WTC11 (cell line): ENCODE measurements around the gene ING5. TPM values are rescaled to one million over a fixed set of nuclear protein-coding genes. Genes with fewer than 3 reads are reported as not detected.

ENCODE experiments used
- ATAC-seq: fragments of 200-7000 bp; cut with Tn5 transposase; 2 replicates; pipeline ENCODE4 v1.10.0; 2021; ENCODE audit warnings: mild to moderate bottlenecking, moderate library complexity
- CTCF ChIA-PET: fragments of 300-600 bp; sonication (Branson Sonifier 250); formaldehyde crosslinking; loops from one replicate; lab custom pipeline; 2021; ENCODE audit warnings: antibody characterized with exemption; lab: Charles Lee
- POLR2A ChIA-PET: fragments of 350-600 bp; sonication (Branson Sonifier 250); formaldehyde crosslinking; loops from one replicate; lab custom pipeline; 2021; ENCODE audit warnings: antibody characterized with exemption; lab: Charles Lee
- DNase-seq: peaks from one replicate; pipeline ENCODE4 v3.0.0; 2021; ENCODE audit warnings: low spot score
- H3K27ac Mint-ChIP-seq: 2 replicates; pipeline ENCODE4 v1.8.0; 2021; ENCODE audit warnings: mixed read lengths
- H3K27me3 Mint-ChIP-seq: 2 replicates; pipeline ENCODE4 v1.8.0; 2021; ENCODE audit warnings: low read depth, mild to moderate bottlenecking, moderate library complexity, mixed read lengths
- H3K36me3 Mint-ChIP-seq: 2 replicates; pipeline ENCODE4 v1.8.0; 2021; ENCODE audit warnings: mixed read lengths
- H3K4me1 Mint-ChIP-seq: 2 replicates; pipeline ENCODE4 v1.8.0; 2022; ENCODE audit warnings: mixed read lengths
- H3K4me3 Mint-ChIP-seq: 2 replicates; pipeline ENCODE4 v1.8.0; 2021; ENCODE audit warnings: mild to moderate bottlenecking, moderate library complexity, mixed read lengths
- H3K9me3 Mint-ChIP-seq: 2 replicates; pipeline ENCODE4 v1.8.0; 2021; ENCODE audit warnings: mixed read lengths
- CREM ChIP-seq: sonication (generic); formaldehyde crosslinking; IDR thresholded peaks from 2 replicates; pipeline ENCODE4 v1.8.1; 2022; ENCODE audit warnings: mild to moderate bottlenecking, missing genetic modification reagents, moderate library complexity
- ELF4 ChIP-seq: sonication (generic); formaldehyde crosslinking; IDR thresholded peaks from 2 replicates; pipeline ENCODE4 v1.8.1; 2022; ENCODE audit warnings: low read depth, mild to moderate bottlenecking, moderate library complexity, missing genetic modification reagents
- ERG ChIP-seq: fragments of 250-450 bp; sonication (Bioruptor Pico); IDR thresholded peaks from 2 replicates; pipeline ENCODE4 v1.8.0; 2021; ENCODE audit warnings: mild to moderate bottlenecking
- FOXK1 ChIP-seq: sonication (generic); formaldehyde crosslinking; IDR thresholded peaks from 2 replicates; pipeline ENCODE4 v1.8.0; 2022; ENCODE audit warnings: mild to moderate bottlenecking, moderate library complexity, missing genetic modification reagents
- GTF2I ChIP-seq: fragments of 250-450 bp; sonication (Bioruptor Pico); conservative IDR thresholded peaks from 2 replicates; pipeline ENCODE4 v1.4.0; 2021; ENCODE audit warnings: mild to moderate bottlenecking
- NR1H2 ChIP-seq: sonication (generic); formaldehyde crosslinking; IDR thresholded peaks from 2 replicates; pipeline ENCODE4 v1.9.0; 2021; ENCODE audit warnings: mild to moderate bottlenecking, moderate library complexity, missing genetic modification reagents
- NR2C2 ChIP-seq: sonication (generic); formaldehyde crosslinking; IDR thresholded peaks from 2 replicates; pipeline ENCODE4 v1.8.0; 2022; ENCODE audit warnings: mild to moderate bottlenecking, missing genetic modification reagents
- SMAD4 ChIP-seq: sonication (generic); formaldehyde crosslinking; IDR thresholded peaks from 2 replicates; pipeline ENCODE4 v1.8.0; 2022; ENCODE audit warnings: mild to moderate bottlenecking, missing genetic modification reagents
- SOX15 ChIP-seq: fragments of 250-450 bp; sonication (Bioruptor Pico); IDR thresholded peaks from 2 replicates; pipeline ENCODE4 v1.9.0; 2021; ENCODE audit warnings: mild to moderate bottlenecking
- SP1 ChIP-seq: sonication (generic); formaldehyde crosslinking; conservative IDR thresholded peaks from 2 replicates; pipeline ENCODE4 v1.8.1; 2022; ENCODE audit warnings: missing genetic modification reagents
- TEAD4 ChIP-seq: sonication (generic); formaldehyde crosslinking; IDR thresholded peaks from 2 replicates; pipeline ENCODE4 v1.8.0; 2022; ENCODE audit warnings: mild to moderate bottlenecking, missing genetic modification reagents
- ZNF317 ChIP-seq: sonication (generic); formaldehyde crosslinking; IDR thresholded peaks from 2 replicates; pipeline ENCODE4 v1.8.1; 2023; ENCODE audit warnings: low read depth, mild to moderate bottlenecking, moderate library complexity, missing genetic modification reagents, borderline replicate concordance
- ZNF416 ChIP-seq: fragments of 250-450 bp; sonication (Bioruptor Pico); IDR thresholded peaks from 2 replicates; pipeline ENCODE4 v1.9.0; 2021; ENCODE audit warnings: mild to moderate bottlenecking, inconsistent platforms
- ZNF512 ChIP-seq: sonication (generic); formaldehyde crosslinking; IDR thresholded peaks from 2 replicates; pipeline ENCODE4 v1.8.1; 2022; ENCODE audit warnings: missing genetic modification reagents, borderline replicate concordance
- total RNA-seq: library from RNA; stranded (reverse); gene quantifications from 3 replicates; pipeline ENCODE4 v1.2.3, GENCODE V29; 2021
- TF ChIP-seq, protein P1 (sequence below): sonication (generic); formaldehyde crosslinking; IDR thresholded peaks from 2 replicates; pipeline ENCODE4 v1.8.0; 2022; ENCODE audit warnings: missing genetic modification reagents
- TF ChIP-seq, protein P2 (sequence below): sonication (generic); formaldehyde crosslinking; IDR thresholded peaks from 2 replicates; pipeline ENCODE4 v1.8.1; 2023; ENCODE audit warnings: mild to moderate bottlenecking, missing genetic modification reagents, moderate library complexity
- TF ChIP-seq, protein P3 (sequence below): sonication (generic); formaldehyde crosslinking; IDR thresholded peaks from 2 replicates; pipeline ENCODE4 v1.8.0; 2022; ENCODE audit warnings: mild to moderate bottlenecking, missing genetic modification reagents

Gene ING5
- total RNA-seq, 1 experiment from 2014 or later, result 43.1 TPM

GRCh38 chr2:241746084-241746483, 44.2 kb downstream of the ING5 start (continued):
- TF ChIP-seq ZNF512 (CRISPR knock-in tag) (no peak), NR2C2 (CRISPR knock-in tag) (no peak), GTF2I (no peak), SOX15 (CRISPR knock-in tag) (no peak)
- TF ChIP-seq, protein P1, sequence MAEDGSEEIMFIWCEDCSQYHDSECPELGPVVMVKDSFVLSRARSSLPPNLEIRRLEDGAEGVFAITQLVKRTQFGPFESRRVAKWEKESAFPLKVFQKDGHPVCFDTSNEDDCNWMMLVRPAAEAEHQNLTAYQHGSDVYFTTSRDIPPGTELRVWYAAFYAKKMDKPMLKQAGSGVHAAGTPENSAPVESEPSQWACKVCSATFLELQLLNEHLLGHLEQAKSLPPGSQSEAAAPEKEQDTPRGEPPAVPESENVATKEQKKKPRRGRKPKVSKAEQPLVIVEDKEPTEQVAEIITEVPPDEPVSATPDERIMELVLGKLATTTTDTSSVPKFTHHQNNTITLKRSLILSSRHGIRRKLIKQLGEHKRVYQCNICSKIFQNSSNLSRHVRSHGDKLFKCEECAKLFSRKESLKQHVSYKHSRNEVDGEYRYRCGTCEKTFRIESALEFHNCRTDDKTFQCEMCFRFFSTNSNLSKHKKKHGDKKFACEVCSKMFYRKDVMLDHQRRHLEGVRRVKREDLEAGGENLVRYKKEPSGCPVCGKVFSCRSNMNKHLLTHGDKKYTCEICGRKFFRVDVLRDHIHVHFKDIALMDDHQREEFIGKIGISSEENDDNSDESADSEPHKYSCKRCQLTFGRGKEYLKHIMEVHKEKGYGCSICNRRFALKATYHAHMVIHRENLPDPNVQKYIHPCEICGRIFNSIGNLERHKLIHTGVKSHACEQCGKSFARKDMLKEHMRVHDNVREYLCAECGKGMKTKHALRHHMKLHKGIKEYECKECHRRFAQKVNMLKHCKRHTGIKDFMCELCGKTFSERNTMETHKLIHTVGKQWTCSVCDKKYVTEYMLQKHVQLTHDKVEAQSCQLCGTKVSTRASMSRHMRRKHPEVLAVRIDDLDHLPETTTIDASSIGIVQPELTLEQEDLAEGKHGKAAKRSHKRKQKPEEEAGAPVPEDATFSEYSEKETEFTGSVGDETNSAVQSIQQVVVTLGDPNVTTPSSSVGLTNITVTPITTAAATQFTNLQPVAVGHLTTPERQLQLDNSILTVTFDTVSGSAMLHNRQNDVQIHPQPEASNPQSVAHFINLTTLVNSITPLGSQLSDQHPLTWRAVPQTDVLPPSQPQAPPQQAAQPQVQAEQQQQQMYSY, result no peak

- CTCF ChIA-PET, result no interaction called here
- no peak for ATAC-seq
Observed at GRCh38 chr2:241748468-241749256, 46.8 kb downstream of the ING5 start.

DNA sequence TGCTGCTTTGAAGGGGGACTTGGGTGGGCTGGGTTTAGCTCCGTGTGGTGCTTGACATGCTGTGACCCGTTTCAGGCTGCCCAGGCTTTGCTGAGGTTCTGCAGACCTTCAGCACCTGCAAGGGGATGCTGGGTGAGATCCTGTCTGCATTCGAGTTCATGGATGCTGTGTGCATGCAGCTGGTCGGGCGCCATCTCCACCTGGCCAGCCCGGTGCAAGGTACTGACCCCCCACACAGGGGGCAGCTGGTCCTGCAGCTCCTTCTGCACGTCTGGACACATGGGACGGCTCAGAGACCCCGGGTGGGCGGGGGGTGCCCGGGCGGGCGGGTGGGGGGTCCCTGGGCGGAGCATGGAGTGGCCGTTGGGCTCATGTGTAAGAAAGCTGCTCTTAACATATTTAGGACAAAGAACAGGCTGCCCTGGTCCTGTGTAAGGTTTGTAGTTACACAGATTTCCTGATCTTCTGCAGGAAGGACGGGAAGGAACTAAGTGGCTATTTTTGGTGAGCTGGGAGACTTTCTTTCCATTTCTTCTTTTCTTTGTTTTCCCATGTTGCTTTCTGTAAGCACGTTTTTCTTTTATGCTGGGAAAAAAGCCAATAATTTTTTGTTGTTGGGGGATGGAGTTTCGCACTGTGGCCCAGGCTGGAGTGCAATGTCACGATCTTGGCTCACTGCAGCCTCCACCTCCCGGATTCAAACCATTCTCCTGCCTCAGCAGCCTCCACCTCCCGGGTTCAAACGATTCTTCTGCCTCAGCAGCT, 48.4 kb downstream of the ING5 start:
- Mint-ChIP-seq H3K27ac (no peak overlapping the region), H3K4me1 (no peaks in the 10 kb centered on the region), H3K27me3 (no peaks in the 10 kb centered on the region), H3K9me3 (peaks cover 5% of the 10 kb centered on the region; the same call in 1 of the 2 replicates), H3K4me3 (no peak overlapping the region), H3K36me3 (peaks cover 19% of the 10 kb centered on the region)
- TF ChIP-seq TEAD4 (CRISPR knock-in tag), result no peak
- no peak for TF ChIP-seq SMAD4 (CRISPR knock-in tag)
- no peak for TF ChIP-seq SP1 (CRISPR knock-in tag)
- TF ChIP-seq ZNF416 (CRISPR knock-in tag), result no peak
- TF ChIP-seq FOXK1 (CRISPR knock-in tag), result no peak
- no peak for TF ChIP-seq ERG
- TF ChIP-seq ELF4 (CRISPR knock-in tag), result no peak
- ATAC-seq (no peak), DNase-seq (no peak)
- ChIA-PET POLR2A (no interaction called here), CTCF (interaction anchor here (0.5 kb wide), 2 partner anchors 22 to 201 kb away, joined by 3 to 4 read pairs; no protein-coding TSS in a partner anchor)

More at GRCh38 chr2:241748468-241749256, 46.8 kb downstream of the ING5 start:
- Mint-ChIP-seq H3K4me3 (no peak overlapping the region), H3K27ac (no peak overlapping the region; the same call in 1 of the 2 replicates), H3K4me1 (no peaks in the 10 kb centered on the region), H3K9me3 (peaks cover 5% of the 10 kb centered on the region; the same call in 1 of the 2 replicates), H3K36me3 (peaks cover 19% of the 10 kb centered on the region), H3K27me3 (no peaks in the 10 kb centered on the region)
- no peak for TF ChIP-seq ZNF317 (CRISPR knock-in tag)
- TF ChIP-seq CREM (CRISPR knock-in tag), result no peak
- TF ChIP-seq, protein P2, sequence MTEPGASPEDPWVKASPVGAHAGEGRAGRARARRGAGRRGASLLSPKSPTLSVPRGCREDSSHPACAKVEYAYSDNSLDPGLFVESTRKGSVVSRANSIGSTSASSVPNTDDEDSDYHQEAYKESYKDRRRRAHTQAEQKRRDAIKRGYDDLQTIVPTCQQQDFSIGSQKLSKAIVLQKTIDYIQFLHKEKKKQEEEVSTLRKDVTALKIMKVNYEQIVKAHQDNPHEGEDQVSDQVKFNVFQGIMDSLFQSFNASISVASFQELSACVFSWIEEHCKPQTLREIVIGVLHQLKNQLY (CRISPR knock-in tag), result no peak
- TF ChIP-seq, protein P3, sequence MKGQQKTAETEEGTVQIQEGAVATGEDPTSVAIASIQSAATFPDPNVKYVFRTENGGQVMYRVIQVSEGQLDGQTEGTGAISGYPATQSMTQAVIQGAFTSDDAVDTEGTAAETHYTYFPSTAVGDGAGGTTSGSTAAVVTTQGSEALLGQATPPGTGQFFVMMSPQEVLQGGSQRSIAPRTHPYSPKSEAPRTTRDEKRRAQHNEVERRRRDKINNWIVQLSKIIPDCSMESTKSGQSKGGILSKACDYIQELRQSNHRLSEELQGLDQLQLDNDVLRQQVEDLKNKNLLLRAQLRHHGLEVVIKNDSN (CRISPR knock-in tag), result no peak
- TF ChIP-seq NR1H2 (CRISPR knock-in tag), result no peak
- DNase-seq, result no peak
- POLR2A ChIA-PET, result no interaction called here
